HEK293 (cell line): ENCODE data around the gene CALB2.

Source experiments
- CTCF ChIA-PET: fragments of 350-600 bp; formaldehyde crosslinking; extraction: SDS; loops from one replicate; lab custom pipeline; 2021; ENCODE audit warnings: antibody characterized with exemption; lab: Yijun Ruan, JAX
- POLR2A ChIA-PET: fragments of 300-600 bp; formaldehyde crosslinking; extraction: SDS; loops from one replicate; lab custom pipeline; 2020; ENCODE audit warnings: antibody characterized with exemption, inconsistent platforms; lab: Yijun Ruan, JAX
- H3K27ac ChIP-seq: fragments of 200-500 bp; sonication (Bioruptor generic); 2 replicates; pipeline ENCODE4 v1.5.1; 2014; ENCODE audit warnings: low read depth, low read length, control low read depth, inconsistent platforms; ENCODE audit errors: extremely low read depth
- H3K36me3 ChIP-seq, 2 experiments: fragments of 200-500 bp in 1 of 2; sonication (Bioruptor generic) in 1 of 2; 1 replicate in 1 of 2; 2 replicates in 1 of 2; pipeline ENCODE4 v1.5.1; 2014 to 2017; ENCODE audit warnings: inconsistent platforms in 2 of 2, low read length in 2 of 2; ENCODE audit not compliant: control insufficient read depth in 2 of 2, insufficient read depth in 1 of 2
- H3K4me1 ChIP-seq: fragments of 200-500 bp; sonication (Bioruptor generic); 2 replicates; pipeline ENCODE4 v1.5.1; 2014; ENCODE audit warnings: mild to moderate bottlenecking, low read length, inconsistent platforms; ENCODE audit not compliant: control insufficient read depth, insufficient read depth
- H3K4me3 ChIP-seq: 2 replicates; pipeline ENCODE4 v1.5.1; 2011; ENCODE audit warnings: low read depth, mild to moderate bottlenecking, control low read depth, low read length, moderate library complexity
- H3K9me3 ChIP-seq: fragments of 200-500 bp; sonication (Bioruptor generic); 2 replicates; pipeline ENCODE4 v1.5.1; 2014; ENCODE audit warnings: low read depth, low read length, inconsistent platforms; ENCODE audit not compliant: control insufficient read depth, insufficient read depth
- BCL11B ChIP-seq: fragments of 450-650 bp; formaldehyde crosslinking; IDR thresholded peaks from 2 replicates; pipeline ENCODE4 v1.5.1; 2016; ENCODE audit warnings: low read depth, missing biosample characterization, missing genetic modification characterization
- EGR2 ChIP-seq: fragments of 450-650 bp; formaldehyde crosslinking; IDR thresholded peaks from 2 replicates; pipeline ENCODE4 v1.5.1; 2016; ENCODE audit warnings: low read depth, missing biosample characterization, missing genetic modification characterization
- GLI4 ChIP-seq: fragments of 450-650 bp; formaldehyde crosslinking; IDR thresholded peaks from 2 replicates; pipeline ENCODE4 v1.5.1; 2016; ENCODE audit warnings: missing biosample characterization, missing genetic modification characterization
- GLIS1 ChIP-seq: fragments of 450-650 bp; formaldehyde crosslinking; IDR thresholded peaks from 2 replicates; pipeline ENCODE4 v1.5.1; 2016; ENCODE audit warnings: missing biosample characterization, missing genetic modification characterization
- IKZF3 ChIP-seq: fragments of 450-650 bp; IDR thresholded peaks from 2 replicates; pipeline ENCODE4 v1.5.0; 2018; ENCODE audit warnings: missing biosample characterization, mild to moderate bottlenecking, missing genetic modification characterization, moderate library complexity
- KLF17 ChIP-seq: fragments of 450-650 bp; formaldehyde crosslinking; IDR thresholded peaks from 2 replicates; pipeline ENCODE4 v1.5.1; 2016; ENCODE audit warnings: missing biosample characterization, missing genetic modification characterization
- KLF7 ChIP-seq: fragments of 450-650 bp; formaldehyde crosslinking; IDR thresholded peaks from 2 replicates; pipeline ENCODE4 v1.5.1; 2016; ENCODE audit warnings: missing biosample characterization, missing genetic modification characterization, borderline replicate concordance
- OSR2 ChIP-seq: fragments of 450-650 bp; formaldehyde crosslinking; IDR thresholded peaks from 2 replicates; pipeline ENCODE4 v1.5.1; 2016; ENCODE audit warnings: missing biosample characterization, missing genetic modification characterization
- SCRT1 ChIP-seq: fragments of 450-650 bp; formaldehyde crosslinking; IDR thresholded peaks from 2 replicates; pipeline ENCODE4 v1.5.1; 2016; ENCODE audit warnings: missing biosample characterization, missing genetic modification characterization, borderline replicate concordance
- SCRT2 ChIP-seq: fragments of 450-650 bp; formaldehyde crosslinking; IDR thresholded peaks from 2 replicates; pipeline ENCODE4 v1.5.1; 2016; ENCODE audit warnings: missing biosample characterization, missing genetic modification characterization
- ZNF146 ChIP-seq: fragments of 450-650 bp; formaldehyde crosslinking; IDR thresholded peaks from 2 replicates; pipeline ENCODE4 v1.5.1; 2016; ENCODE audit warnings: missing biosample characterization, missing genetic modification characterization
- ZNF157 ChIP-seq: fragments of 450-650 bp; formaldehyde crosslinking; IDR thresholded peaks from 2 replicates; pipeline ENCODE4 v1.5.1; 2016; ENCODE audit warnings: missing biosample characterization, missing genetic modification characterization
- ZNF174 ChIP-seq: fragments of 450-650 bp; formaldehyde crosslinking; IDR thresholded peaks from 2 replicates; pipeline ENCODE4 v1.5.0; 2017; ENCODE audit warnings: missing biosample characterization, mild to moderate bottlenecking, missing genetic modification characterization
- ZNF175 ChIP-seq: fragments of 450-650 bp; formaldehyde crosslinking; IDR thresholded peaks from 2 replicates; pipeline ENCODE4 v1.5.1; 2016; ENCODE audit warnings: missing biosample characterization, missing genetic modification characterization
- ZNF184 ChIP-seq: fragments of 450-650 bp; IDR thresholded peaks from 2 replicates; pipeline ENCODE4 v1.5.1; 2018; ENCODE audit warnings: missing biosample characterization, mild to moderate bottlenecking, missing genetic modification characterization
- ZNF211 ChIP-seq: fragments of 450-650 bp; formaldehyde crosslinking; IDR thresholded peaks from 2 replicates; pipeline ENCODE4 v1.5.1; 2016; ENCODE audit warnings: low read depth, missing biosample characterization, missing genetic modification characterization
- ZNF24 ChIP-seq: fragments of 450-650 bp; formaldehyde crosslinking; IDR thresholded peaks from 2 replicates; pipeline ENCODE4 v1.5.1; 2016; ENCODE audit warnings: missing biosample characterization, missing genetic modification characterization
- ZNF350 ChIP-seq: fragments of 450-650 bp; formaldehyde crosslinking; IDR thresholded peaks from 2 replicates; pipeline ENCODE4 v1.5.0; 2017; ENCODE audit warnings: missing biosample characterization, mild to moderate bottlenecking, missing genetic modification characterization
- ZNF404 ChIP-seq: fragments of 450-650 bp; formaldehyde crosslinking; IDR thresholded peaks from 2 replicates; pipeline ENCODE4 v1.5.1; 2017; ENCODE audit warnings: missing biosample characterization, missing genetic modification characterization
- ZNF433 ChIP-seq: fragments of 450-650 bp; formaldehyde crosslinking; IDR thresholded peaks from 2 replicates; pipeline ENCODE4 v1.5.1; 2016; ENCODE audit warnings: missing biosample characterization, missing genetic modification characterization, low read depth
- ZNF530 ChIP-seq: fragments of 450-650 bp; formaldehyde crosslinking; IDR thresholded peaks from 2 replicates; pipeline ENCODE4 v1.5.1; 2016; ENCODE audit warnings: low read depth, missing biosample characterization, missing genetic modification characterization
- ZNF549 ChIP-seq: fragments of 450-650 bp; IDR thresholded peaks from 2 replicates; pipeline ENCODE4 v1.5.1; 2018; ENCODE audit warnings: missing biosample characterization, missing genetic modification characterization, mild to moderate bottlenecking, inconsistent platforms, moderate library complexity
- ZNF560 ChIP-seq: fragments of 450-650 bp; formaldehyde crosslinking; IDR thresholded peaks from 2 replicates; pipeline ENCODE4 v1.5.1; 2017; ENCODE audit warnings: missing biosample characterization, missing genetic modification characterization, borderline replicate concordance
- ZNF621 ChIP-seq: fragments of 450-650 bp; formaldehyde crosslinking; IDR thresholded peaks from 2 replicates; pipeline ENCODE4 v1.5.1; 2017; ENCODE audit warnings: missing biosample characterization, missing genetic modification characterization
- ZNF658 ChIP-seq: fragments of 450-650 bp; formaldehyde crosslinking; IDR thresholded peaks from 2 replicates; pipeline ENCODE4; 2016; ENCODE audit warnings: missing biosample characterization, missing genetic modification characterization
- ZNF792 ChIP-seq: fragments of 450-650 bp; formaldehyde crosslinking; IDR thresholded peaks from 2 replicates; pipeline ENCODE4 v1.5.1; 2016; ENCODE audit warnings: missing biosample characterization, missing genetic modification characterization
- ZNF843 ChIP-seq: fragments of 450-650 bp; formaldehyde crosslinking; IDR thresholded peaks from 2 replicates; pipeline ENCODE4 v1.5.1; 2016; ENCODE audit warnings: missing biosample characterization, missing genetic modification characterization
- TF ChIP-seq, protein P1 (sequence below): fragments of 450-650 bp; formaldehyde crosslinking; IDR thresholded peaks from 2 replicates; pipeline ENCODE4 v1.5.1; 2017; ENCODE audit warnings: missing biosample characterization, missing genetic modification characterization
- TF ChIP-seq, protein P2 (sequence below): fragments of 450-650 bp; formaldehyde crosslinking; IDR thresholded peaks from 2 replicates; pipeline ENCODE4 v1.5.1; 2017; ENCODE audit warnings: missing biosample characterization, mild to moderate bottlenecking, missing genetic modification characterization, moderate library complexity

CALB2 gene

DNA sequence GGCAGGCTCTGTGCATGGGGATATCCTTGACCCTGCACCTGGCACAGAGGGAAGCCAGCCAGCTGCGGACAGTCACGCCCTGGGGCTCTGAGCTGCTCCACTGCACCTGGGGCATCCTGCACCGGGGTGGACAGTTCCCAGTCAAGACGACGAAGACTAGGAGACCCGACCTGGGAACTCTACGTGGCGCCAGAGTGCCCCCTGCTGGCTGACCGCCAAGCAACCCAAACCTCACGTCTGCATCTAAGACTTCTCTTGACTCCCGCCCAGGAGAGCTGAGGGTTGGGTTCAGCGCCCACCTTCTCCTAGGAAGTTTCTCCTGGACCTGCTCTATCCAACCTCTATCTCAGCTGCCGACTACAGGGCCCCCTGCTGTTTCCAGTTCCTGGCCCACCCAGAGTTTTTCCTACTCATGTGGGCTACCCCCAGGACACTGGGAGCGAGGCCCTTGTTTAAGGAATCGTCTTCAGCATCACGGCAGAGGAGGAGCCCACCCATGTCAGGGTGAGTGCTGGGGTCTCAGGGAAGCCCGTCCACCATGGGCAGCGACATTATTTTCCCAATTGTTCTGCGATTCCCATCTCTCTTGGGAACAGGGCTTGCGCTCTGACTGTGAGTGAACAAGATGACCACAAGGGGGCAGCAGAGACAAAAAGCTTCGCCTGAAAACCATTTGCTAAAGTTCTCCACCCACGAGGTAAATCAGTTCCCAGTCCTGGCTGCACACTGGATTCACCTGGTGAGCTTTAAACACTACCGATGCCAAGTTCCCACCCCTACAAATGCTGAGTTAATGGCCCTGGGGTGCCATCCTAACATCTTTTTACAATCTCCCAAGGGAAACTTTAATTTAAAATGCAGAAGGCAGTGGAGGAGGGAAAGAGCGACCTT is 54.0 kb downstream of the CALB2 start (continued):
- no peak for TF ChIP-seq ZNF843
- 0 out of 2 replicates have a peak, but pooled peaks have one; percentile 51 for TF ChIP-seq IKZF3
- no peak for TF ChIP-seq ZNF146 (tag by site-specific recombination)
- no peak for TF ChIP-seq OSR2 (tag by site-specific recombination)
- no peak for TF ChIP-seq ZNF175
- TF ChIP-seq ZNF404, result no peak
- no peak for TF ChIP-seq ZNF658
- no peak for TF ChIP-seq KLF17
- TF ChIP-seq ZNF24, result no peak
- TF ChIP-seq ZNF174, result no peak
- peak; percentile 43; the same call in 1 of the 2 replicates for TF ChIP-seq ZNF157
- 0 out of 2 replicates have a peak, but pooled peaks have one; percentile 7 for TF ChIP-seq EGR2 (tag by site-specific recombination)
- TF ChIP-seq, protein P1, sequence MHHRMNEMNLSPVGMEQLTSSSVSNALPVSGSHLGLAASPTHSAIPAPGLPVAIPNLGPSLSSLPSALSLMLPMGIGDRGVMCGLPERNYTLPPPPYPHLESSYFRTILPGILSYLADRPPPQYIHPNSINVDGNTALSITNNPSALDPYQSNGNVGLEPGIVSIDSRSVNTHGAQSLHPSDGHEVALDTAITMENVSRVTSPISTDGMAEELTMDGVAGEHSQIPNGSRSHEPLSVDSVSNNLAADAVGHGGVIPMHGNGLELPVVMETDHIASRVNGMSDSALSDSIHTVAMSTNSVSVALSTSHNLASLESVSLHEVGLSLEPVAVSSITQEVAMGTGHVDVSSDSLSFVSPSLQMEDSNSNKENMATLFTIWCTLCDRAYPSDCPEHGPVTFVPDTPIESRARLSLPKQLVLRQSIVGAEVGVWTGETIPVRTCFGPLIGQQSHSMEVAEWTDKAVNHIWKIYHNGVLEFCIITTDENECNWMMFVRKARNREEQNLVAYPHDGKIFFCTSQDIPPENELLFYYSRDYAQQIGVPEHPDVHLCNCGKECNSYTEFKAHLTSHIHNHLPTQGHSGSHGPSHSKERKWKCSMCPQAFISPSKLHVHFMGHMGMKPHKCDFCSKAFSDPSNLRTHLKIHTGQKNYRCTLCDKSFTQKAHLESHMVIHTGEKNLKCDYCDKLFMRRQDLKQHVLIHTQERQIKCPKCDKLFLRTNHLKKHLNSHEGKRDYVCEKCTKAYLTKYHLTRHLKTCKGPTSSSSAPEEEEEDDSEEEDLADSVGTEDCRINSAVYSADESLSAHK (tag by site-specific recombination), result no peak
- TF ChIP-seq ZNF433 (tag by site-specific recombination), result no peak
- TF ChIP-seq ZNF184, result no peak
- TF ChIP-seq, all 188 proteins: peak for 10

DNA sequence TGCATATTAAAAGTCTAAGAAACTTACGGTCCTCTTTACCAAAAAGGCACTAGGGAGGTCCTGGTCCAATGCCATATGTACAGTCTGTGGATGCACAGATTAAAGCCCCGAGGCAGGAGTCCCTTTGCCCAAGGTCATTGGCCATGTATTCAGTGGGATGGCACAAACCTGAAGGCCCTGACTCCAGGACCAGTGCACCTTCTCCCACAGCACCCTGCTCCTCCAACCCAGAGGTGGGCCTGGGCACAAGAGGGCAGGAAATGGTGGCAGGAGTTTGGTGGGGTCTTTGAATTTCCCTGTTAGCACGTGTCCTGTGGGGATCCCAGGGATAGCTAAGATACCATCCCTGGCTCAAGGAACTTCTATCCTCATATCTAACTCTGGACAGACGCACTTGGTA is 54.8 kb downstream of the CALB2 start:
- no peak for TF ChIP-seq ZNF350 (tag by site-specific recombination)
- TF ChIP-seq, protein P2, sequence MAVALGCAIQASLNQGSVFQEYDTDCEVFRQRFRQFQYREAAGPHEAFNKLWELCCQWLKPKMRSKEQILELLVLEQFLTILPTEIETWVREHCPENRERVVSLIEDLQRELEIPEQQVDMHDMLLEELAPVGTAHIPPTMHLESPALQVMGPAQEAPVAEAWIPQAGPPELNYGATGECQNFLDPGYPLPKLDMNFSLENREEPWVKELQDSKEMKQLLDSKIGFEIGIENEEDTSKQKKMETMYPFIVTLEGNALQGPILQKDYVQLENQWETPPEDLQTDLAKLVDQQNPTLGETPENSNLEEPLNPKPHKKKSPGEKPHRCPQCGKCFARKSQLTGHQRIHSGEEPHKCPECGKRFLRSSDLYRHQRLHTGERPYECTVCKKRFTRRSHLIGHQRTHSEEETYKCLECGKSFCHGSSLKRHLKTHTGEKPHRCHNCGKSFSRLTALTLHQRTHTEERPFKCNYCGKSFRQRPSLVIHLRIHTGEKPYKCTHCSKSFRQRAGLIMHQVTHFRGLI (tag by site-specific recombination), result no peak
- no peak for TF ChIP-seq GLI4 (tag by site-specific recombination)
- TF ChIP-seq ZNF621 (tag by site-specific recombination), result no peak
- TF ChIP-seq ZNF211 (tag by site-specific recombination), result no peak
- Histone ChIP-seq H3K4me3 (no peak overlapping the region), H3K36me3 (no peaks in the 10 kb centered on the region), H3K9me3 (no peaks in the 10 kb centered on the region), H3K4me1 (no peaks in the 10 kb centered on the region), H3K27ac (no peak overlapping the region)
- ChIA-PET POLR2A (interaction anchor here (1.1 kb wide), 1 partner anchor 48 kb away, joined by 4 read pairs; the partner anchor contains the start of gene ZNF23), CTCF (interaction anchor here (0.6 to 6.2 kb wide), 39 partner anchors 9 to 1373 kb away, joined by 3 to 77 read pairs (median 4); partner anchors contain the start of gene CHST4)

DNA sequence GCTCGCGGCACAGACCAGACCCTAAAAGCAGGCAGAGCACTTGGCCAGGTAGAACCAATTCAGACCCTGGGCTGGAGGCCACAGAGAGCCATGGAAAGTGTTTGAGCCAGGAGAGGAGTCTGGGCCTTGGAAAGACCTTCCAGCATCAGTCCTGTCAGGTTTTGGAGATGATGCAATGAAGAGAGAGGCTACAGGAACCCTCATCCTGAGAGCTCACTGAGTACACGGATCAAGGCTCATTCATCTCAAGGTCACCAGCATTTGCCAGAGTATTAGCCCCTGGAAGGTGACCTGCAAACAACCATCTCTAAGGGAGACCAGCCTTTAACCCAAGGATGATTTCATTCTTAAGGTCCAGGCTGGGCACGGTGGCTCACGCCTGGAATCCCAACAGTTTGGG is 55.5 kb downstream of the CALB2 start:
- POLR2A ChIA-PET, result no interaction called here

More for the DNA sequence above, 55.5 kb downstream of the CALB2 start:
- CTCF ChIA-PET, result interaction anchor here (0.8 to 6.2 kb wide), 8 partner anchors 12 to 196 kb away, joined by 4 to 77 read pairs (median 14); partner anchors contain the start of gene CHST4
- H3K9me3 ChIP-seq, result no peaks in the 10 kb centered on the region
- H3K27ac ChIP-seq, result no peak overlapping the region
- TF ChIP-seq SCRT1 (tag by site-specific recombination) (no peak), ZNF433 (tag by site-specific recombination) (no peak), ZNF146 (tag by site-specific recombination) (no peak), SCRT2 (tag by site-specific recombination) (no peak), ZNF404 (no peak), ZNF530 (tag by site-specific recombination) (no peak), ZNF792 (tag by site-specific recombination) (no peak), ZNF560 (tag by site-specific recombination) (no peak), KLF7 (tag by site-specific recombination) (no peak), GLIS1 (no peak), ZNF549 (tag by site-specific recombination) (no peak), BCL11B (no peak)
- no peaks in the 10 kb centered on the region for H3K4me1 ChIP-seq
- no peak overlapping the region for H3K4me3 ChIP-seq
- H3K36me3 ChIP-seq, result no peaks in the 10 kb centered on the region
